Sciatic nerve (tissue), 2 donors: ENCODE measurements around the gene PPY. TPM values are rescaled to one million over a fixed set of nuclear protein-coding genes. Genes with fewer than 3 reads are reported as not detected.
"Not testable (repeated sequence)": the region's sequence is repeated elsewhere in the genome, so short reads cannot be mapped to it uniquely, and the experiment has no call there.

Experiments used
- ATAC-seq: fragments of 200-7000 bp; cut with Tn5 transposase; one replicate; pipeline ENCODE4 v1.9.1; 2020; ENCODE audit warnings: mild to moderate bottlenecking, moderate library complexity
- DNase-seq: peaks from one replicate; pipeline ENCODE4 v3.0.0-alpha.2; 2020; ENCODE audit warnings: low spot score
- intact Hi-C: fragments of 100-400 bp; cut with DNase I; formaldehyde crosslinking; loops from one replicate; pipeline ENCODE4 v1.14.2; 2022
- total RNA-seq: library from RNA; stranded (reverse); fragmentation: NEBNext Ultra II Directional; extraction: Animal tissue kit (Norgen Biotek cat#: 25700); gene quantifications from one replicate; pipeline ENCODE4 v1.2.1, GENCODE V29; 2021
- donor health status: DM: no; HTN: no; CAD: no.
- donor health status: DM: no; HTN: no; CAD: no.

PPY gene
- total RNA-seq, 1 donor from 2014 or later = not detected

DNA sequence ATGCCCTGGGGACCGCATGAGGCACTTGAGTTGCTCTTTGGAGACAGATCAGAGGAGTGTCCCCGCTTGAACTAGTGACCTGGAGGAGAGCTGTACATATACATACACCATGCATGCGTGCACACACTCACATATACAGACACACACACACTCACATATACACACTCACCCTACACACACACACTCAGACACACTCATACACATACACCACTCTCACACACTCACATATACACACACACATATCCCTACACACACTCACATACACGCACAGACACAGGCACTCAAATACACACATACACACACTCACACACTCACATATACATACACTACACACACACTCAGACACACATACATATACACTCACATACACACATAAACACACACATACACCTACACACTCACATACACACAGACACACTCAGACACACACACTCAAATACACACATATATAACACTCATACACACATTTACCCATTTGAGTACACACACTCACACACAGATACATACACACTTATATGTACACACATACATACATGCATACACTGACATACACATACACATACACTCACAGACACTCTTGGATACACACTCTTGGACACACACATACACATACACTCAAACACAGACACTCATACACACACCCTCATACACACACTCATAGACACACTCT lies 29.5 kb downstream of the PPY start:
- intact Hi-C loops = no loop called here
- DNase-seq (no peak), ATAC-seq (no peak)

DNA sequence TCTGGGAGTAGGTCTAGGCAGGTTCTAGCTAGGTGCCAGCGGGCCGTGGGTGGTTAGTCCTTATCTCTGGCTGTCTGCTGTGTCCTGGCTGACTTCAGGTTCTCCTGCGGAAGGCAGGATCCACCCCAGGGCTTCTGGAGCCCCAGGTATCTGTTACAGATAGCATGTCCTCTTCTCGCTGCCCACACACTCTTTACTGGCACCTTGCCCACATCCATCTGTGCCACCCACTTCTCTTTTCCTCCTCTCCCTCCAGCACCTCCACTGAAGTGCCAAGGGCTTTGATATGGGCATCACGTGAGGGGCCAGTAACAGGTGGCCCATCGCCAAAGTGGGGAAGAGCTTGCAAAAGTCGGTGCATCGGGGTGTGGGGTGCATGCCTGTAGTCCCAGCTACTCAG lies 30.4 kb downstream of the PPY start:
- DNase-seq = no peak
- intact Hi-C loops = no loop called here
- ATAC-seq = no peak

DNA sequence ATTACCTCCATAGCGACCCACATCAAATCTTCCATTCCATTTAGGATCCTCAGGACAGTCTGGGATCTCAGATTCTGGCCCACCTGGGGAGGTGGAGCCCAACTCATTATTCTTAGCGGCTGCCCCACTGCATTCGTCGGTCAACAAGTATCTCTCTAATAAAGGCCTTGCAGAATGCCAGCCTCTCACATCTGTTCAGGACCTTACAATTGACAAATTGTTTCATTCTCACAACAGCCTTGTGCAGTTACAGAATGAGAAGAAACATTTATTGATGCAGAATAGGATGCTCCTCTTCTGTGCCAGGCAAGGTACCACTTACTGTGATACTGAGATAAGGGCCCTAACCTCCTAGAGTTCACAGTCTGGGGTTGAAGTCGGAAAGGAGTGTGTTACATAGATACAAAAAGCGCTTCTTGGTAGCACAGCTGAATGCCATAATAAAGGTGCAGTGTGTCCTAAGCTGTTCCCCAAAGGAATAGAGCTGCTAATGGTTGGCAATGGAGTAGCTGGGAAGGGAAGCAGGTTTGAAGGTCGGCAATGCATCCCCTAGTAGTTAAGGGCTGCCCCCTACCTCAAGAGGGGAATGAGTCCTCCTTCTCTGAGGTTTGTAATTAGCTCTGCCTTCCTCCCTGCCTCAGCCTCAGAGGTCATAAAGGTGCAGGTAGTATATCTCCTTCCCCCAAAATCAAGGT lies 32.6 kb downstream of the PPY start:
- ATAC-seq (no peak), DNase-seq (no peak)
- intact Hi-C loops = no loop called here

DNA sequence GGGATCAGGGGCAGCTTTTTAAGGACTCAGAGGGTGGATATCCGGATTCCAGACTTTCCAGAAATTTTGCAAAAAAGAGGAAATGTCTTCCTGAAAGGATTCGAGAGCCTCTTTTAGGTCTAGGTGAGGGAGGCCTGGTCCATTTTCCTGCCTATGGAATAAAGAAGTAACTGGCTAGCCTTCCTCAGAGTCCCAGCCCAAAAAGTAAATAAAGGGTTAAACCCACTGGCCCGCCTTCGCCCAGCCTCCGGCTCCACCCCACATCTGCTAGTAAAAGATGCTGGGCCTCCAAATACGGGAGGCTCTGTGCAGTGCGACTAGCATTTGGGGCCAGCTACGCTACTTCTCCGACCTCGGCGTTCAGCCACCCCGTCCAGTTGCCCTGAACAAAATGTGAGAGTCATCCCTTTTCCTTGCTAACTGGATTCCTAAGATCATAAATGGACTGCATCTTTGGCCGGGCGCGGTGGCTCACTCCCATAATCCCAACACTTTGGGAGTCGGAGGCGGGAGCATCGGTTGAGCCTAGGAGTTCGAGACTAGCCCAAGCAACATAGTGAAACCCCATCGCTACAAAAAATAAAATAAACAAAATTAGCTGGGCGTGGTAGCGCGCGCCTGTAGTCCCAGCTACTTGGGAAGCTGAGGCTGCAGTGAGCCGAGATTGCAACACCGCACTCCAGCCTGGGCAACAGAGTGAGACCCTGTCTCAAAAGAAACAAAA lies 34.1 kb downstream of the PPY start:
- peak; percentile 86 for ATAC-seq
- peak; percentile 78 for DNase-seq
- intact Hi-C loops = no loop called here

DNA sequence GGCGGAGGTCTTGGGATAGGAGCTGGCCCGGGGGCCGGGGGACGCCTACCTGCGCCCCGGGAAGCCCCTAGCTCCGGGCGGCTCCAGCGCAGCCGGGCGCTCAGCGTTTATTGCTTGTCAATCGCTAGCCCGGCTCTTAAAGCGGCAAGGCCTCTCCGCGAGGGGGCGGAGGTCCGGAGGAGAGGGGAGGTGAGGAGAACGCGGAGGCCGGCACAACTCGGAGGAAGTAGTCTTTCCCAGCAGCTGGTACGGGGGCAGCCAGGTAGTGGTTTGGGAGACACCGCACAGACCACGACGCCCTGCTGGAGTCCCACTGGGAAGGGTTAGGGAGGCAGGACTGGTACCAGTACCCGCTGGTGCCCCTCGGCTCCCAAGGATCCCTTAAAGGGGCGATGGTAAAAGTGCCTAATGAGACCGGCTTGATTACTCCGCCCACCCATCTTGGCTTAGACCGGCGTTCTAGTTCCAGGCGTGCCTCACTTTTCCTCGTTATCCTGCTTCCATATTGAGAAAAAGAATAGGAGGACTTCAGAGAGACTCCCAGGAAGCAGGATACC lies 34.8 kb downstream of the PPY start, which contains the start of gene MPP2:
TSS of gene MPP2 (minus strand) at position 112 of the 557 bp plus-strand sequence. CDS start 3,076 bp downstream, outside the sequence.
- DNase-seq (peak; percentile 85), ATAC-seq (peak; percentile 82)
- intact Hi-C loops = no loop called here

DNA sequence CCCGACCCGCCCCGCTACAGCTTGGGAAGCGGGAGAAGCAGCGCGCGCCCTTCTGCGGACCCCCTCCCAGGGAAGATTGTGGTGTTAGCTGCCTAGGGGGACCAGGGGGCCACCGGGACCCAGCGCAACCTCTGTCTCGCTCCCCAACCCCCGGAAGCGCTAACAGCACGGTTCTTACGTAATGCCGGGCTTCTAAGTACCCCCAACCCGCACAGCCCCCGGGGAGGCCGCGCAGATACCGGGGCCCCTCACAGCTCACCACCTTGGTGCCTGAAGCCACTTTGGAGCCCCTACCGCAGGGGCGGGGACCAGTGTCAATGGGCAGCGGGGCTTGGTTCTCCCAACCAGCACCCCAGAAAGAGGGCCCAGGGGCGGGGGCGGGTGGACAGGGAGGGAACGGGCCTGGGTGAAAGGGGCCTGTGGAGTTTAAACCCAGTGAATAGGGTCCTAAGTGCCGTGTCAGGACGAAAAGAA lies 35.3 kb downstream of the PPY start:
- intact Hi-C loops = no loop called here
- DNase-seq (no peak), ATAC-seq (peak; percentile 26)

DNA sequence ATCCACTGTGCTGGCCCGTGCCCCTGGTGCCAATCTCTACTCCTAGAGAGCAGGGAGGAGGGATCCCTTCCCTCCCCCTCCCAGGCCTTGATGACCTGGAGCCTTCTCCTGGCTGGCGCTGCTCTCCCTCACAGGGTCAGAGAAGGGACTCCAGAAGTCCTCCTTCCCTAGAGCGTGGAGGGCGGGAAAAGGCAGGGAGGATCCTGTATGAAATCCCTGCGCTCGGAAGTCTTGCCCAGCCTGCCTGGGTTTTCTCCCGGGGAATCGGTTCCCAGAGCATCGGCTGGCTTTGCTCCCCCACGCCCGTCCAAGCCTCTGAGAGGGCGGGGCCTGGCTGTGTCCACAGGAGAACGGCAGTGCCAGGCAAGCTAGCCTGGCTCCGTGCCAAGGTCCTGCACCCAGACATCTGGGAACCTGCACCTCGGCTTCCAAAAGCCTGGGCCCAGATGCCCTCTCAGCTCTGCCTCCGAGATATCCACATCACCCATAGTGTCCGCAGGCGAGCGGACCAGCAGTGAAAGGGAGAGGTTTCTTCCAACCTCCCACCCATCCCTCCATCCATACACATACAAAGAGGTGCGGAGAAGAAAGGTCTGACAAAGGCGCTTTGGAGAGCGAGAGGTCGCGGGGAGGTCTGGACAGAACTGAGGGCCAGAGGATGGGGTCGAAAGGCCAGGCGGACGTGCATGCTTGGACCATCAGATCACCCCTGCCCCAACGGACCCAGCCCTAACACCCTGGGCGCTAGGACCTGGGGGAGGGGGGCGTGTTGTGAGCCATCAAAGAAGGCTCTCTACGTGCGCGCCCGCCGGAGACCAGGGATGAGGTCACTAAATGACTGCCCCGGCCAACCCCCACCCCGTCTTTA lies 36.1 kb downstream of the PPY start:
- DNase-seq (peak; percentile 84), ATAC-seq (peak; percentile 86)
- intact Hi-C loops = no loop called here

DNA sequence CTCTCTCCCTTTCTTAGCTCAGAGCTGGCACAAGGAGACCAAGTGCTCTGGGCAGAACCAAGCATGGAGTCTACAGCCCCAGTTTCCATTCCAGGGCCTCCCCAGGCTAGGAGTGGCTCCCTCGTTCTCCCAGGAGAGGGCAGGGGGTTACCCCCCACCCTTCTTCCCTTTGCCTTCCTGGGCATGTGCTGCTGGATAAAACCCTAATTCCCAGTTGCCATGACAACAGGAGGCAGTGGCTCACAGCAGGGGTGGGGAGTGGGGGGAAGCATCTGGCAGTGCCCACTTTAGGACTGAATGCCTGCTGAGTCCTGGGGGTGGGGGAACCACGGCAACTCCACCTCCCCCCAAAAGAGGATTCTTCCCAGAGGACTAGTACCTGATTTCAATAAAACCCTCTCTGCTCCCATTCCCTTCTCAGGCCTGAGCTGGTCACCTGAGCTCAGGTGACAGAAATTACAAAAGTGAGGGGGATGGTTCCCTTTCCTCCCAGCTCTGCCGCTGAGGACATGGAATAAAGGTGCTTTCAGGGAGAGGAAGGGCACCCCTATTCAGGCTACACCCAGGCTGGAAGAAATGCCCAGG lies 36.8 kb downstream of the PPY start:
- DNase-seq (no peak), ATAC-seq (no peak)
- intact Hi-C loops = no loop called here

DNA sequence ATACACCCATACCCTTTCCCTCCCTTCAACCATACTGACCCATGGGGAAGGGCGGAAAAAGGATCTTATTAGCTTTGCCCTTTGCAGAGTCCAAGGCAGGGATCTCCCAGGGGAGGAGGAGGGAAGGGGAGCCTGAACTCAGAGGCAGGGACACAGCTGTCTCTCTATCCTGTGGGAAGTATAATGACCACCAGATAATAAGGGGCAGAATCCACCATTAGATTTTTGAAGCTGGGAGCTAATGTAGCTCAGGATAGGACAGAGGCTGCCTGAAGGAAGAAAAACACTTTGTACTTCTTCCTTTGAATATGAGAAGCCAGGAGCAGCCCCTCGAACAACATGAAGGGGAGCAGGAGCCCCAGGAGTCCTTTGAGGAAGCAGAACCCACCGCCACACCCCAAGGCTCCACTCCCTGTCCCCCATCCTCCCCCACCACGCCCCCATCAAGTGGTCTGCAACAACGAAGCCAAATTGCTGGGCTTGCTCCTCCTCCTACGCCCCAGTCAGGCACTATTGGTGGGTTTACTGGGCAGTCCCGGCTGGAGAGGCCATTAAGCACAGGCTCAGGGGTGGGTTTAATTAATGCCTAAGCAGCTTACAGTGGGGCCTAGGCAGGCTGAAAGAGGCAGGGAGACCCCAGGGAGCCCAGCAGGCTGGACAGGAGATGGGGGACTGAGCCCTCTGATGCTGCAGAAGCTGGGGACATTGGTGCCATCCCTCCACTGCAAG lies 40.3 kb downstream of the PPY start:
- ATAC-seq (no peak), DNase-seq (no peak)
- intact Hi-C loops = no loop called here

DNA sequence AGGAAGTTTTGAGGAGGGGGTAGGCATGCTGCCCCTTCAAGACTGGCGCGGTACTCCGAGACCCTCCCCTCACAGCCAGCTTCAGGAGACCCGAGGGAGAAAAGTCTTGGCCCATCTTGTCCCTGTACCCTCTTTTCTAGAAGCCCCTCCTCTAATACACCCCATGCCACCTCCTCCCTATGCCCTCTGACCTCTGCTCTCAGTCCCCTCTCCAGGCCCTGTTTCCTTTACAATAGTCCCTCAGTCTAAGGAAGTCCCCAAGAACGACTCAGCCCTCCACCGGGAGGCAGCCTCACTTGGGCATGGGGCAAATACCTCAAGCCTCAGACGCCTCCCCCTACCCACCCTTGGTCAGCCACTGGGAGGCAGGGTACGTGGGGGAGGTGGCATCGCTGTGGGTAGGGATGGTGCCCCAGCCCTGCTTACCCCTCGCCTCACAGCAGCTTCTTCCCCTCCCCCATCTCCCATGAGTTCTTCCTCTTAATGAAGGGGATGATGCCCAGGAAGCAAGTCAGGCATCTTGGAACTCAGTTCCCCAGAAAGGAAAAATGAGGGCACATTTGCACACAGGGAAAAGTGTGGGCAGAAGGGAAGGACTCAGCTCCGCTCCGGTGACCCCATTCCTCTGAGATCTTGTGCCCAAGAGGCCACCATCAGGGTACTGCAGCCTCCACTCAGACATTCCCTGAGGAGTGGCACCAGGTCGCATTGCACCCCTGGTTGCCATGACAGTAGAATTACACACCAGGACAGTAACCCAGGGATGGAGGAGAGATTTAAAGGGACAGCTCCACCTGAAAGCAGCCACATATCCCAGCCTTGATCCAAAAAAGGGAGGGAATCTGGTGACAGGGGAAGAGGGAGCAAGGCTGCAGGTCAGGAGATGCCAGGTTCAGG lies 41.2 kb downstream of the PPY start:
- ATAC-seq (peak; percentile 31), DNase-seq (no peak)
- intact Hi-C loops = no loop called here

DNA sequence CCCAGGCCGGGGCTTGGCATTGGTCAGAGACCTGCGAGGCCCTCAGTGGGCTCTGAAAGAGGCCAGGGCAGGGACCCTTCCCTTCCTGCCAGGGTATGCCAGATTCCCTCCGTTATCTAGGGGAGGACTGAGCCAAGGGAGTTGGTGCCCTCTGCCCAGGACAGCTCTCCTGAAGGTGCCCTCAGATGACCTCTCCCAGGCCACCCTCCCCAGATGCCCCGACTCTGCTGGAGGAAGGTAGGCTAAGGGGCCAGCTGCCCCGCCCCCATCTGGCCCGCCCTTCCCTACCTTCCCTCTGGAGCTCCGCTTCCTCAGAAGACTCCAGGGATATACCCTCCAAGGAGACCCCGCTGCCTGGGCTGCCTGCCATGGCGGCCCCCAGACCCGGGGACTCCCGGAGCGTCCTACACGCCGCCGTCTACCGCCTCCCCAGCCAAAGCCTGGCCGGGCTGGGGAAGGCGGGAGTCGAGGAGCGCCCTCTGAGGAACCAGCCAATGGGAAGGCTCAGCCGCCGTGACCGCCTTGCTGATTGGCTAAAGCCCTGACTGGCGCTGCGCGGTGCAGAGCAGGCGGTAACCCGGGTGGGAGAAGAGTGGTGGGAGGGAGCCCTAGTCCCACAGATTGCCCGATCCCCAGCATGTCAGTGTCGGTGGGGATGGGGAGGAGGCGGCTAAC lies 42.0 kb downstream of the PPY start:
- intact Hi-C loops = no loop called here
- ATAC-seq = peak; percentile 98
- DNase-seq = peak; percentile 91

DNA sequence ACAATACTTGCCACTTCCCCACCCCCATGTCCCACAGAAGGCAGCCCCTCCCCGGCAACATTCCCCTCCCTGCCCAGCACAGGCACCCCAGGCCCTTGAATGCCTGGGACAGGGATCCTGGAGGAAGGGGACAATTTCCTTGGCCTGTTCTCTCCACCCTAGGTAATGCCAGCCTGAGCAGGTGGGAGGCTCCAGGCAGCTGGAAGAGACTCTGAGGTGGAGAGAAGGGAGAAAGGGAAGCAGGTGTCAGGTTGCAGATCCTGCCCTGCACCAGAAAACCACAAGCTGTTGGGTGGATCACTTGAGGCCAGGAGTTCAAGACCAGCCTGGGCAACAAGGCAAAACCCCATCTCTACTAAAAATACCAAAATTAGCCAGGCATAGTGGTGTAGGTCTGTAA lies 43.8 kb downstream of the PPY start:
- intact Hi-C loops = no loop called here
- ATAC-seq (no peak), DNase-seq (no peak)

DNA sequence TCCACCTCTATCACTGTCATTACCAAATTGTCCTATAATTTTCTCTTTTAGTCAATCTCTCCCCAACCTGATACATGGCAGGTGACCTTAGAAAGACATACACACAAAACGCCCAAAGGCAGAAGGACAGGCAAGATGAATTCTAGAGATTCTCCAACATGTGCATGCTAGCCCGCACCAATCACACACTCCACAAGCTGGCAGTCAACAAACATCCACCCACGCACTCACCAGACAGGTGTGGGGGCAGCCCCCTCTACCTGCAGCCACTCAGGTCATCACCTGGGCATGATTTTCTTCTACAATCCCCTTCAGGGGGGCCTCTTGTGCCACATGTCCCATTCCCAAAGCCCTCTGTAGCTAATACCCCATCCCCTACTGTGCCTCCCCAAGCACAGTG lies 44.4 kb downstream of the PPY start:
- DNase-seq = no peak
- no peak for ATAC-seq
- intact Hi-C loops = no loop called here

DNA sequence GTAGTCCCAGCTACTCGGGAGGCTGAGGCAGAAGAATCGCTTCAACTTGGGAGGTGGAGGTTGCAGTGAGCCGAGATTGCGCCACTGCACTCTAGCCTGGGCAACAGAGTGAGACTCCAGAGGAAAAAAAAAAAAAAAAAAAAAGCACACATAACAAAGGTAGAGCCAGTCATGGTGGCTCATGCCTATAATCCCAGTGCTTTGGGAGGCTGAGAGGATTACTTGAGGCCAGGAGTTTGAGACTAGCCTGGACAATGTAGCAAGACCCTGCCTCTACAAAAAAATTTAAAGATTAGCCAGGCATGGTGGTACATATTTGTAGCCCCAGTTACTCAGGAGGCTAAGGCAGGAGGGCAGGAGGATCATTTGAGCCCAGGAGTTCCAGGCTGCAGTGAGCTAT lies 47.8 kb downstream of the PPY start:
- DNase-seq, intact Hi-C loops, ATAC-seq: not testable (repeated sequence)

DNA sequence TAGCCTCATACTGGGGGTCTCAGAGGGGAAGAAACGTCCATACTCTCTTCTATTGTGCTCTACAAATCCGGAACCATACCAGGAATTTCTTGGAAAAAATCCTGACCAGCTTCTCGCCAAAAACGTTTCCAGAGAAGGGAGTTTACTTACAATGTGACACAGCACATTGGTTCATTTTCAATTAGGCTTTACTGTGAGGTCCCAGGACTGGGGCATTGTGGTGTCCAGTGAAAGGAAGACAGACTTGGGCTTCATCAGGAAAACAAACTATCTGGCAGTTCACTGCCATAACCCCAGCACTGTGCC lies 49.7 kb downstream of the PPY start:
- intact Hi-C loops = no loop called here
- DNase-seq = no peak
- ATAC-seq = no peak

DNA sequence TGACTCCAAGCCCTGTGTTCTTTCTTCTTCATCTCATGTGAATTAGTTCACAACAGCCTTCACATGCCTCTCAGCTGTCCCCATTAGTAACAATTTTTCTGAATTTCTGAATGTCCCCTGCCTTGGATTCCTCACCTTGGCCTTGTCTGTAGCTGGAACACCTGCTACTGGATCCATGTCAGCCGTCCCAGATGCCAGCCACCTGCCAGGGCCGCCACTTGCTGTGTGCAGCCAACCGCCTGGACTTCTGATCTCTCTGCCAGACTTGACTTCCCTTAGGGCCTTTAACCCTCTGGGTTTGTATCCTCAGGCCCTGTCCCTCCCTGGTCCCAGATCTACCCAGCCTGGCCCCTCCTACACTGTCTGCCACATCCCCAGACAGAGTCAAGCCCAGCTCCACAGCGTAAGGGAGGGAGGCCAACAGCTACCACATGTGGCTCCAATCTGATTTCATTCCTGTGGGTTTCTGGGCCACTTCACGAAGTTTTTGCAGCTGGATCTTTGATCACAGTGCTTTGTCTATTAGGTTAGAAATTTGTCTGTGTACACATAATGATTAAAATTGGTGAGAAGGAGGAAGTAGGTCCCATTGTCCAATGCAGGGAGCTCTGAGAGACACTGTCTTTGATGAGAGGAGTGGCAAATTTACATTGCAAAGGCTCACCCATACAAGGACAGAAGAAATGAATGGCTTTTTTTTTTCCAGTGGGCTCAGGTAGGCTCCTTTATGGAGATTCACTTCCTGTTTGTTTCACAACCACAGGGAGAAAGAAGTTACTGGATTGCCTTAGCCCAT lies 50.2 kb downstream of the PPY start:
- intact Hi-C loops = no loop called here
- no peak for DNase-seq
- no peak for ATAC-seq
